ENCODE measurements around the gene MYOCD. TPM values are rescaled to one million over a fixed set of nuclear protein-coding genes. Genes with fewer than 3 reads are reported as not detected.

The MYOCD gene
- total RNA-seq, 4 donors from 2014 or later = 0.34 to 2.8 (median 0.78) TPM

- 35% methylated on average over 6 of the region's 6 CpGs for WGBS
- no peaks in the 10 kb centered on the region for H3K4me1 ChIP-seq
- TF ChIP-seq POLR2AphosphoS5 (IDR thresholded peaks at IDR 0.05) (no peak), CTCF (IDR thresholded peaks at IDR 0.05) (no peak), POLR2A (IDR thresholded peaks at IDR 0.05) (no peak), EP300 (IDR thresholded peaks at IDR 0.05) (no peak)
Observed at GRCh38 chr17:12765548-12765947, 99.9 kb downstream of the MYOCD start.

GRCh38 chr17:12768255-12768654, 102.6 kb downstream of the MYOCD start:
- WGBS = 64% methylated on average over 4 of the region's 4 CpGs
- Histone ChIP-seq H3K36me3 (no peaks in the 10 kb centered on the region), H3K27ac (no peak overlapping the region), H3K27me3 (no peaks in the 10 kb centered on the region), H3K4me3 (no peak overlapping the region), H3K4me1 (no peaks in the 10 kb centered on the region), H3K9me3 (no peaks in the 10 kb centered on the region)
- TF ChIP-seq CTCF (IDR thresholded peaks at IDR 0.05) (no peak), EP300 (IDR thresholded peaks at IDR 0.05) (no peak), POLR2A (IDR thresholded peaks at IDR 0.05) (no peak), POLR2AphosphoS5 (IDR thresholded peaks at IDR 0.05) (no peak)
- no peak for DNase-seq (ENCODE audit: low spot score in 2 of 2)

More at GRCh38 chr17:12765548-12765947, 99.9 kb downstream of the MYOCD start:
- Histone ChIP-seq H3K4me3 (no peak overlapping the region), H3K27me3 (no peaks in the 10 kb centered on the region), H3K27ac (no peak overlapping the region), H3K36me3 (no peaks in the 10 kb centered on the region), H3K9me3 (no peaks in the 10 kb centered on the region)
- no peak for DNase-seq (ENCODE audit: low spot score in 2 of 2)

- Histone ChIP-seq H3K9me3 (no peaks in the 10 kb centered on the region), H3K4me3 (no peak overlapping the region), H3K36me3 (no peaks in the 10 kb centered on the region), H3K27ac (no peak overlapping the region), H3K4me1 (no peaks in the 10 kb centered on the region), H3K27me3 (no peaks in the 10 kb centered on the region)
- no peak for DNase-seq (ENCODE audit: low spot score in 2 of 2)
- 94% methylated on average over 6 of the region's 6 CpGs for WGBS
- TF ChIP-seq EP300 (IDR thresholded peaks at IDR 0.05) (no peak), CTCF (IDR thresholded peaks at IDR 0.05) (no peak), POLR2AphosphoS5 (IDR thresholded peaks at IDR 0.05) (no peak), POLR2A (IDR thresholded peaks at IDR 0.05) (no peak)
Observed at GRCh38 chr17:12769981-12770380, 104.3 kb downstream of the MYOCD start.

GRCh38 chr17:12773153-12773552, 107.5 kb downstream of the MYOCD start:
- no peaks in the 10 kb centered on the region for H3K36me3 ChIP-seq
- no peak for TF ChIP-seq POLR2A (IDR thresholded peaks at IDR 0.05)
- no peak for TF ChIP-seq CTCF (IDR thresholded peaks at IDR 0.05)
- no peak for TF ChIP-seq EP300 (IDR thresholded peaks at IDR 0.05)
- TF ChIP-seq POLR2AphosphoS5 (IDR thresholded peaks at IDR 0.05) = no peak
- no peak overlapping the region for H3K4me3 ChIP-seq
- no peak for DNase-seq (ENCODE audit: low spot score in 2 of 2)
- H3K9me3 ChIP-seq = no peaks in the 10 kb centered on the region
- 85% methylated on average over 1 of the region's 1 CpG for WGBS
- H3K4me1 ChIP-seq = no peaks in the 10 kb centered on the region
- no peaks in the 10 kb centered on the region for H3K27me3 ChIP-seq
- no peak overlapping the region for H3K27ac ChIP-seq

- Histone ChIP-seq H3K4me3 (peak overlapping the region; percentile 73), H3K9me3 (no peaks in the 10 kb centered on the region), H3K4me1 (peaks cover 13% of the 10 kb centered on the region), H3K36me3 (no peaks in the 10 kb centered on the region), H3K27ac (no peak overlapping the region), H3K27me3 (peaks cover 22% of the 10 kb centered on the region)
- TF ChIP-seq POLR2A (IDR thresholded peaks at IDR 0.05) (no peak), EP300 (IDR thresholded peaks at IDR 0.05) (no peak), POLR2AphosphoS5 (IDR thresholded peaks at IDR 0.05) (no peak), CTCF (IDR thresholded peaks at IDR 0.05) (no peak)
- no peak for DNase-seq (ENCODE audit: low spot score in 2 of 2)
- WGBS = under 1% methylated on average over 16 of the region's 16 CpGs
Observed at GRCh38 chr17:12789075-12789480, 123.4 kb downstream of the MYOCD start.

Data from suprapubic skin (tissue), 4 donors.